GM23338 (cell line): Measurements from ENCODE around the gene AMBP. TPM values are rescaled to one million over a fixed set of nuclear protein-coding genes. Genes with fewer than 3 reads are reported as not detected.

Experiments
- ATAC-seq: fragments of 200-7000 bp; cut with Tn5 transposase; 3 replicates; pipeline ENCODE4 v1.9.1; 2020
- DNase-seq: peaks from one replicate; pipeline ENCODE4 v3.0.0-alpha.2; 2015; ENCODE audit warnings: low spot score
- H2AFZ ChIP-seq: fragments of 200-600 bp; sonication (generic); 2 replicates; pipeline ENCODE4 v1.8.0; 2016; ENCODE audit warnings: antibody characterized with exemption, mild to moderate bottlenecking, moderate library complexity
- H3F3A ChIP-seq: fragments of 200-600 bp; sonication (generic); replicated peaks from 2 replicates; pipeline ENCODE4 v1.8.0; 2017; ENCODE audit warnings: antibody characterized with exemption, mixed run types, low read depth
- H3K27ac ChIP-seq: fragments of 200-600 bp; sonication (generic); 2 replicates; pipeline ENCODE4 v1.6.1; 2016; ENCODE audit warnings: low read depth
- H3K27me3 ChIP-seq: fragments of 200-600 bp; sonication (generic); 2 replicates; pipeline ENCODE4 v1.8.0; 2016; ENCODE audit warnings: mild to moderate bottlenecking, mixed run types, moderate library complexity; ENCODE audit not compliant: insufficient read depth
- H3K36me3 ChIP-seq: fragments of 200-600 bp; sonication (generic); 2 replicates; pipeline ENCODE4 v1.8.0; 2016; ENCODE audit warnings: mild to moderate bottlenecking; ENCODE audit not compliant: insufficient read depth
- H3K4me1 ChIP-seq: fragments of 200-600 bp; sonication (generic); 2 replicates; pipeline ENCODE4 v1.8.0; 2016; ENCODE audit warnings: mild to moderate bottlenecking, moderate library complexity; ENCODE audit not compliant: insufficient read depth
- H3K4me2 ChIP-seq: fragments of 200-600 bp; sonication (generic); 2 replicates; pipeline ENCODE4 v1.7.1; 2017; ENCODE audit warnings: mixed run types
- H3K4me3 ChIP-seq: fragments of 200-600 bp; sonication (generic); 2 replicates; pipeline ENCODE4 v1.6.1; 2016; ENCODE audit warnings: mixed run types
- H3K79me2 ChIP-seq: fragments of 200-600 bp; sonication (generic); replicated peaks from 2 replicates; pipeline ENCODE4 v1.8.0; 2017; ENCODE audit warnings: mild to moderate bottlenecking; ENCODE audit not compliant: insufficient read depth
- H3K9me2 ChIP-seq: fragments of 200-600 bp; sonication (generic); 2 replicates; pipeline ENCODE4 v1.8.0; 2017; ENCODE audit not compliant: insufficient read depth
- H4K20me1 ChIP-seq: fragments of 200-600 bp; sonication (generic); replicated peaks from 2 replicates; pipeline ENCODE4 v1.8.0; 2017; ENCODE audit warnings: mild to moderate bottlenecking; ENCODE audit not compliant: insufficient read depth
- H3K27ac Mint-ChIP-seq: 2 replicates; pipeline ENCODE4 v1.8.0; 2020; ENCODE audit warnings: inconsistent platforms, mild to moderate bottlenecking, moderate library complexity, mixed read lengths
- H3K27me3 Mint-ChIP-seq: 3 replicates; pipeline ENCODE4 v1.8.0; 2022; ENCODE audit warnings: low read depth, mild to moderate bottlenecking, moderate library complexity, mixed read lengths, inconsistent platforms; ENCODE audit not compliant: insufficient read depth, poor library complexity
- H3K36me3 Mint-ChIP-seq: 3 replicates; pipeline ENCODE4 v1.8.0; 2021; ENCODE audit warnings: low read depth, mild to moderate bottlenecking, inconsistent platforms, moderate library complexity, mixed read lengths
- H3K4me1 Mint-ChIP-seq: 3 replicates; pipeline ENCODE4 v1.8.0; 2020; ENCODE audit warnings: mild to moderate bottlenecking, inconsistent platforms, mixed read lengths
- H3K4me3 Mint-ChIP-seq: 3 replicates; pipeline ENCODE4 v1.8.0; 2021; ENCODE audit warnings: moderate library complexity, mild to moderate bottlenecking, inconsistent platforms, mixed read lengths
- H3K9me3 Mint-ChIP-seq: 3 replicates; pipeline ENCODE4 v1.8.0; 2020; ENCODE audit warnings: moderate library complexity, mild to moderate bottlenecking, inconsistent platforms, mixed read lengths
- CTCF ChIP-seq, 2 experiments: fragments of 200-600 bp in 1 of 2; sonication (generic) in 1 of 2; conservative IDR thresholded peaks; 2 replicates each; pipeline versions ENCODE4 v1.5.1 to v1.6.1; 2016 to 2017; ENCODE audit warnings: antibody characterized with exemption in 2 of 2, low read depth in 2 of 2, mild to moderate bottlenecking in 2 of 2, moderate library complexity in 1 of 2
- EZH2 ChIP-seq: fragments of 200-600 bp; sonication (generic); IDR thresholded peaks from one replicate; pipeline ENCODE4 v1.8.0; 2017; ENCODE audit warnings: antibody characterized with exemption, mild to moderate bottlenecking, low read depth; ENCODE audit not compliant: unreplicated experiment
- EZH2phosphoT487 ChIP-seq: fragments of 200-600 bp; sonication (generic); IDR thresholded peaks from one replicate; pipeline ENCODE4 v1.8.1; 2018; ENCODE audit warnings: antibody characterized with exemption; ENCODE audit not compliant: unreplicated experiment
- NANOG ChIP-seq: IDR thresholded peaks from 2 replicates; pipeline ENCODE4 v1.6.1; 2016; ENCODE audit warnings: antibody characterized with exemption, borderline replicate concordance
- POLR2AphosphoS5 ChIP-seq: IDR thresholded peaks from 2 replicates; pipeline ENCODE4 v1.6.1; 2016; ENCODE audit warnings: antibody characterized with exemption, low read depth
- REST ChIP-seq: IDR thresholded peaks from one replicate; pipeline ENCODE4 v1.6.1; 2018; ENCODE audit warnings: antibody characterized with exemption; ENCODE audit not compliant: unreplicated experiment
- polyA plus RNA-seq: library from polyadenylated mRNA; unstranded; fragments of >200 nt; fragmentation: Nextera tagmentation; extraction: Ambion mirVana; gene quantifications from 2 replicates; pipeline ENCODE4 v1.2.1, GENCODE V29; 2016
- total RNA-seq: library from RNA; depleted of rRNA; stranded (reverse); fragments of >200 nt; shearing (Covaris generic); gene quantifications from 2 replicates; pipeline ENCODE4 v1.2.3, GENCODE V29; 2014

The AMBP gene
- total and polyA plus RNA-seq, 2 experiments from 2014 or later, result 1.3 to 2.0 TPM

- no peaks in the 10 kb centered on the region for H3K36me3 ChIP-seq
- no peaks in the 10 kb centered on the region for H3K9me3 Mint-ChIP-seq
- no peak for ATAC-seq
These were observed 29.3 kb downstream of the AMBP start for GRCh38 chr9:114048533-114049415.

DNA sequence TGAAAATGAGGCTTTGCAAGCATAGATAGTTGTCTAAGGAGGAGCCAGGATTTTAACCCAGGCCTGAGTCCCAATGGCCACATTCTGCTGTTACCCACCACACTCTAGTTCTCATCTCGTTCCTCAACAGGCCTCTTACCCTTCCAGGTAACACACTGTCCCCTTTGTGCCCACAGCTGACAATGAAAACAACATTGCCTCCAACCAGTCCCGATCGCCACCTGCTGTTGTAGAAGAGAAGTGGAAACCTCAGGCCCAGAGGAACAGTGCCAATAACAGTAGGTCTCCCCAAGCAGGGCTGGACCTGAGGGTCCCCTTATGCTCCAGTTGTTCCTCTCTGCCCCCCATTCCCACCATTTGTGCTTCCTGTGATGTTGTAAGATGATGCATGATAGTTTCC lies 30.4 kb downstream of the AMBP start:
- no peaks in the 10 kb centered on the region for H3K9me3 Mint-ChIP-seq
- no peaks in the 10 kb centered on the region for H3K27me3 Mint-ChIP-seq
- H3K4me3 ChIP-seq, result no peak overlapping the region
- no peaks in the 10 kb centered on the region for H3K27me3 ChIP-seq
- H3K9me2 ChIP-seq, result 0 out of 2 replicates have a peak, but pooled peaks cover 4% of the 10 kb centered on the region
- ATAC-seq, result peak; percentile 94
- no peak overlapping the region for H3K4me2 ChIP-seq
- peaks cover 4% of the 10 kb centered on the region for H4K20me1 ChIP-seq
- H3K27ac ChIP-seq, result no peak overlapping the region
- peak; percentile 65 for DNase-seq
- H3K4me1 ChIP-seq, result no peaks in the 10 kb centered on the region
- no peaks in the 10 kb centered on the region for H3K36me3 ChIP-seq
- no peak overlapping the region for H3K27ac Mint-ChIP-seq
- no peaks in the 10 kb centered on the region; the same call in 2 of the 3 replicates for H3K4me1 Mint-ChIP-seq
- H3F3A ChIP-seq, result no peaks in the 10 kb centered on the region
- H2AFZ ChIP-seq, result no peak overlapping the region
- H3K4me3 Mint-ChIP-seq, result no peak overlapping the region
- no peaks in the 10 kb centered on the region for H3K79me2 ChIP-seq
- peaks cover 36% of the 10 kb centered on the region for H3K36me3 Mint-ChIP-seq
- TF ChIP-seq CTCF (conservative IDR thresholded peaks at IDR 0.05; ENCODE audit: low read depth in 2 of 2), result peak; percentile 47 to 73
- TF ChIP-seq POLR2AphosphoS5, result no peak
- no peak for TF ChIP-seq EZH2phosphoT487

More at GRCh38 chr9:114048533-114049415, 29.3 kb downstream of the AMBP start:
- Histone ChIP-seq H2AFZ (no peak overlapping the region), H3K4me3 (no peak overlapping the region), H3K79me2 (no peaks in the 10 kb centered on the region), H3K9me2 (0 out of 2 replicates have a peak, but pooled peaks cover 4% of the 10 kb centered on the region), H4K20me1 (peaks cover 4% of the 10 kb centered on the region), H3K27me3 (no peaks in the 10 kb centered on the region), H3K4me2 (no peak overlapping the region), H3K4me1 (no peaks in the 10 kb centered on the region), H3K27ac (no peak overlapping the region), H3F3A (no peaks in the 10 kb centered on the region)
- no peak for TF ChIP-seq EZH2phosphoT487
- no peak for TF ChIP-seq REST
- TF ChIP-seq EZH2, result no peak
- TF ChIP-seq NANOG, result no peak
- Mint-ChIP-seq H3K27me3 (peaks cover 3% of the 10 kb centered on the region), H3K4me3 (no peak overlapping the region), H3K36me3 (peaks cover 40% of the 10 kb centered on the region), H3K4me1 (no peaks in the 10 kb centered on the region; the same call in 2 of the 3 replicates), H3K27ac (no peak overlapping the region)
- DNase-seq, result no peak
